ENCODE data around the gene PFDN2.

GRCh38 chr1:161159913-161160243, 42.0 kb upstream of the PFDN2 start:
- TF ChIP-seq SUZ12 (IDR thresholded peaks at IDR 0.05; ENCODE audit: extremely low read depth, insufficient read depth, insufficient read length) (no peak), ZNF274 (IDR thresholded peaks at IDR 0.05; ENCODE audit: low read depth, low read length) (no peak), YY1 (IDR thresholded peaks at IDR 0.05; ENCODE audit: insufficient read depth, insufficient read length) (no peak)

Data from NT2/D1 (cell line).